Measurements from ENCODE around the gene GPR62.
A peak's percentile ranks its signal among the peaks of the same experiment; 100 is the strongest.

Gene GPR62

GRCh38 chr3:51938780-51939425 lies 16.3 kb upstream of the GPR62 start:
- no peak for DNase-seq (ENCODE audit: low read depth)

GRCh38 chr3:51940648-51941462 lies 14.3 kb upstream of the GPR62 start:
- DNase-seq (ENCODE audit: low read depth), result peak; percentile 51

GRCh38 chr3:51941463-51941797 lies 13.8 kb upstream of the GPR62 start:
- no peak for DNase-seq (ENCODE audit: low read depth)

- peak; percentile 100 for DNase-seq (ENCODE audit: low read depth)
These were observed 13.2 kb upstream of the GPR62 start, which contains the start of the genes PARP3 and RRP9 for GRCh38 chr3:51941798-51942602. Gene PARP3 (plus strand): TSS chr3:51942363. CDS start chr3:51943356, 993 bp downstream. Gene RRP9 (minus strand): TSS chr3:51941904. CDS start chr3:51941867, 37 bp downstream.

- peak; percentile 51 for DNase-seq (ENCODE audit: low read depth)
These were observed 12.4 kb upstream of the GPR62 start for GRCh38 chr3:51942603-51943450.

DNA sequence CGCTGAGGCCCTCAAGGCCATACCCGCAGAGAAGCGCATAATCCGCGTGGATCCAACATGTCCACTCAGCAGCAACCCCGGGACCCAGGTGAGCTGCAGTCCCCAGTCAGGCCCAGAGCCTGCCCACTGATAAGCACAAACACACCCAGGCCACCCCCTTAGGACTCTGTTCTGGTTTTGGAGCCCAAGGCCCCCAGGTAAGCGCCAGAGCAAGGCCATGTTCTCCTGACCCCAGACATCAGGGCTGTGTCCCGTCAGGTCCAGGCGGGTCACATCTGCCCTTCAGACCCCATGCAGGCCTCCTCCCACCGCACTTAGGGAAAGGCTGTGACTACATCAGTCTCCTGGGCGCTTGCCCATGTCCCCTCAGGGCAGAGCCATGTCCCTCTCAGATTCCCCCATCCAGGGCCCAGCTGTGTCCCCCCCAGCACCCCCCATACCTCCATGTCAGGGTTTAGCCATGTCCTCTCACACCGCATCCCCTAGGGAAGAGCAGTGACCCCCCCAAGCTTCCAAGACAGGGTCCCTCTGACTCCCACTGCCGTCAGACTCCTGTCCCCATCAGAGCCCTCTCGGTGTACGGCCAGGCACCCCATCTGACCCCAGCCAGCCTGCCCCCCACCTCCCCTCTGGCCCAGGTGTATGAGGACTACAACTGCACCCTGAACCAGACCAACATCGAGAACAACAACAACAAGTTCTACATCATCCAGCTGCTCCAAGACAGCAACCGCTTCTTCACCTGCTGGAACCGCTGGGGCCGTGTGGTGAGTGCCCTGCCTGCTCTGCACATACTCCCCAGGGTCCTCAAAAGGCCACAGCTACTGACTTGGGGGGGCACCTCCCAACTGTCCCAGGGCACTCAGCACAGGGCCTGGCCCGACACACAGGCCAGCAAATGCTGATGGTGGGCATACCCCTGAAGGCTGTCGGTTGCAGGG lies 11.5 kb upstream of the GPR62 start:
- no peak for DNase-seq (ENCODE audit: low read depth)

GRCh38 chr3:51944451-51945021 lies 10.6 kb upstream of the GPR62 start:
- no peak for DNase-seq (ENCODE audit: low read depth)

DNA sequence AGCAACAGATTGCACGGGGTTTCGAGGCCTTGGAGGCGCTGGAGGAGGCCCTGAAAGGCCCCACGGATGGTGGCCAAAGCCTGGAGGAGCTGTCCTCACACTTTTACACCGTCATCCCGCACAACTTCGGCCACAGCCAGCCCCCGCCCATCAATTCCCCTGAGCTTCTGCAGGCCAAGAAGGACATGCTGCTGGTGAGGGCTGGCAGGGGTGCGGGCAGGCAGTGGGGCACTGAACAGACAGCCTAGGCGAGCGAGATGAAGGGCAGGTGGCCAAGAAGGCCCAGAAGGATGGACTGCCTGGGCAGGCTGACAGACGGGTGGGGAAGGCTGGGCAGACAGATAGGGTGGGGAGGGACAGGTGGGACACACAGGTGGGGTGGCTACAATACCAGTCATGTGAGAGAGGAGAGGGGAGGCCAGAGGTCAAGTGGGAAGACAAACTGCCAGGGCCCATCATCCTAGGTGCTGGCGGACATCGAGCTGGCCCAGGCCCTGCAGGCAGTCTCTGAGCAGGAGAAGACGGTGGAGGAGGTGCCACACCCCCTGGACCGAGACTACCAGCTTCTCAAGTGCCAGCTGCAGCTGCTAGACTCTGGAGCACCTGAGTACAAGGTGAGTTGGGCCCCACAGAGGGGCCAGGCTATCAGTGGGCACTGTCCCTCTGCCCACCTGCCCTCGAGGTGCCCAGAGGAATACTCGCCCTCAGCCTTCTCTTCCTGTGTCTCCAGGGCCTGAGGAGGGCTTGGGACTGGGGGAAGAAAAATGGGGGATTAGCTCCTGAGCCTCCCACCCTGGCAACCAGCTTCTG lies 9.9 kb upstream of the GPR62 start:
- DNase-seq (ENCODE audit: low read depth), result no peak

DNA sequence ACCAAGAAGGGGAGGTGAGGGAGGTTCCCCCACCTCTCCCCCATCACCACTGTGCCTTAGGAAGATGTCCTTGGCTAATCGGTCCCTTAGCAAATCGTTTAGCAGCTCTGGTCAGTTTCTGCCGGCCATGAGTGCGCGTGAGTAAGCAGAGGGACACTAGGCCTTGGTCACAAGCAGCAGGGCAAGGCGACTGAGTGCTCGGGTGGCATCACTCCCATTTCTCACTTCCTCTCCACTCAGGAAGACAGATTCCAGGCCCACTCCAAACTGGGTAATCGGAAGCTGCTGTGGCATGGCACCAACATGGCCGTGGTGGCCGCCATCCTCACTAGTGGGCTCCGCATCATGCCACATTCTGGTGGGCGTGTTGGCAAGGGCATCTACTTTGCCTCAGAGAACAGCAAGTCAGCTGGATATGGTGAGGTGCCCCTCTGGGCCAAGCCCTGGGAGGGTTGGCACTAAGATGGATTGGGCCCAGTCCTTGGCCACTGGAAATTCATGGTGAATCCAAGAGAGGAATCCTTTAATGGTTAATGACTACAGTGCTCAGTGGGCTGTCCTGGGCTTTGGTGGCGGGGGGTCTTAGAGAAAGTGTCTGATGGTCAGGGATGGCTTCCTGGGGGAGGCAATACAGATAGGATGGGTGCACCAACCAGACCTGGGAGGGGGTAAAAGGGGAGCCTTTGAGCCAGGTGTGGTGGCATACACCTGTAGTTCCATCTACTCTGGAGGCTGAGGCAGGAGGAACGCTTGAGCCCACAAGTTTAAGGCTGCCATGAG lies 9.1 kb upstream of the GPR62 start:
- no peak for DNase-seq (ENCODE audit: low read depth)

GRCh38 chr3:51946796-51947195 lies 8.4 kb upstream of the GPR62 start:
- no peak for DNase-seq (ENCODE audit: low read depth)

- DNase-seq (ENCODE audit: low read depth), result no peak
These were observed 7.8 kb upstream of the GPR62 start for GRCh38 chr3:51947215-51947900.

- no peak for DNase-seq (ENCODE audit: low read depth)
These were observed 7.1 kb upstream of the GPR62 start for GRCh38 chr3:51948016-51948580.

GRCh38 chr3:51949121-51949520 lies 6.1 kb upstream of the GPR62 start:
- no peak for DNase-seq (ENCODE audit: low read depth)

- DNase-seq (ENCODE audit: low read depth), result no peak
These were observed 4.3 kb upstream of the GPR62 start for GRCh38 chr3:51950899-51951298.

GRCh38 chr3:51953445-51953844 lies 1.7 kb upstream of the GPR62 start:
- DNase-seq (ENCODE audit: low read depth), result peak; percentile 90

GRCh38 chr3:51954105-51954504 lies 1.1 kb upstream of the GPR62 start:
- DNase-seq (ENCODE audit: low read depth), result no peak

- no peak for DNase-seq (ENCODE audit: low read depth)
These were observed 468 bp upstream of the GPR62 start for GRCh38 chr3:51954713-51955112.

Data from amniotic epithelial cell (primary cell).